Left ventricle myocardium inferior (tissue), 1 donor: ENCODE data around the gene NAPSA. TPM values are rescaled to one million over a fixed set of nuclear protein-coding genes. Genes with fewer than 3 reads are reported as not detected.

Experiments
- DNase-seq: peaks from one replicate; pipeline ENCODE4 v3.0.0-alpha.2; 2020
- H3K27ac ChIP-seq: fragments of 200-600 bp; replicated peaks from 2 replicates; pipeline ENCODE4 v1.8.0; 2021
- H3K27me3 ChIP-seq: fragments of 200-600 bp; 2 replicates; pipeline ENCODE4 v1.8.0; 2021; ENCODE audit warnings: low read depth
- H3K36me3 ChIP-seq: fragments of 200-600 bp; 2 replicates; pipeline ENCODE4 v1.8.0; 2021
- H3K4me1 ChIP-seq: fragments of 200-600 bp; 2 replicates; pipeline ENCODE4 v1.8.0; 2021
- H3K4me3 ChIP-seq: fragments of 200-600 bp; 2 replicates; pipeline ENCODE4 v1.8.0; 2021; ENCODE audit warnings: mild to moderate bottlenecking, moderate library complexity
- H3K9me3 ChIP-seq: fragments of 200-600 bp; replicated peaks from 2 replicates; pipeline ENCODE4 v1.8.0; 2021
- CTCF ChIP-seq: fragments of 200-600 bp; IDR thresholded peaks from 2 replicates; pipeline ENCODE4 v1.8.0; 2021; ENCODE audit warnings: antibody characterized with exemption, mild to moderate bottlenecking, borderline replicate concordance
- intact Hi-C: fragments of 100-400 bp; cut with micrococcal nuclease; formaldehyde crosslinking; loops from one replicate; pipeline ENCODE4 v1.11.0; 2022
- total RNA-seq: library from RNA; stranded (reverse); fragmentation: NEBNext Ultra II Directional; extraction: Animal tissue kit (Norgen Biotek cat#: 25700); gene quantifications from one replicate; pipeline ENCODE4 v1.2.1, GENCODE V29; 2021
- donor health status: DM: no; HTN: yes; CAD: no; lungs with severe emphysema.

NAPSA gene
- total RNA-seq, 1 donor from 2014 or later = 0.05 TPM

GRCh38 chr19:50378863-50379236 is 13.4 kb upstream of the NAPSA start:
- no peak for TF ChIP-seq CTCF
- H3K4me3 ChIP-seq = no peak overlapping the region
- H3K4me1 ChIP-seq = peaks cover 63% of the 10 kb centered on the region
- H3K27ac ChIP-seq = no peak overlapping the region
- intact Hi-C loops = no loop called here
- no peaks in the 10 kb centered on the region for H3K27me3 ChIP-seq
- DNase-seq = no peak
- peaks cover 53% of the 10 kb centered on the region for H3K36me3 ChIP-seq
- H3K9me3 ChIP-seq = no peaks in the 10 kb centered on the region

- H3K36me3 ChIP-seq = peaks cover 53% of the 10 kb centered on the region
- TF ChIP-seq CTCF = no peak
- no peaks in the 10 kb centered on the region for H3K9me3 ChIP-seq
- H3K4me3 ChIP-seq = no peak overlapping the region
- DNase-seq = no peak
- intact Hi-C loops = no loop called here
- H3K27ac ChIP-seq = no peak overlapping the region
- no peaks in the 10 kb centered on the region for H3K27me3 ChIP-seq
- peaks cover 64% of the 10 kb centered on the region for H3K4me1 ChIP-seq
Observed at GRCh38 chr19:50378169-50378862, 12.9 kb upstream of the NAPSA start.

DNA sequence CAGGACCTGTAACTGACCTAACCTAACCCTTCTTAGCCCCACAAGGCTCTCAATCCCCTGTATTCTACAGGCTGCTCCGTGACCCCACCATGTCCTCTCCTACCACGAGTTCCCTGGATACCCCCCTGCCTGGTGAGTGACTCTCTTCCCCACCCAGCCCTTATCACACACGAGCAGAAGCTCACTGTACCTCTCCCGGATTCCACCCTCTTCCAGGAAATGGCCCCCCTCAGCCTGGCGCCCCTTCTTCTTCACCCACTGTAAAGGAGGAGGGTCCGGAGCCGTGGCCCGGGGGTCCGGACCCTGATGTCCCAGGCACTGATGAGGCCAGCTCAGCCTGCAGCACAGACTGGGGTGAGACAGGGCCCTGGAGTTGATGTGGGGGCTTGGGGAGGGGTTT is 12.1 kb upstream of the NAPSA start:
- no peak for DNase-seq
- H3K4me3 ChIP-seq = peak overlapping the region; percentile 99
- no peak overlapping the region for H3K27ac ChIP-seq
- no peak for TF ChIP-seq CTCF
- H3K27me3 ChIP-seq = no peaks in the 10 kb centered on the region
- peaks cover 51% of the 10 kb centered on the region for H3K36me3 ChIP-seq
- peaks cover 64% of the 10 kb centered on the region for H3K4me1 ChIP-seq
- no peaks in the 10 kb centered on the region for H3K9me3 ChIP-seq
- intact Hi-C loops = no loop called here

DNA sequence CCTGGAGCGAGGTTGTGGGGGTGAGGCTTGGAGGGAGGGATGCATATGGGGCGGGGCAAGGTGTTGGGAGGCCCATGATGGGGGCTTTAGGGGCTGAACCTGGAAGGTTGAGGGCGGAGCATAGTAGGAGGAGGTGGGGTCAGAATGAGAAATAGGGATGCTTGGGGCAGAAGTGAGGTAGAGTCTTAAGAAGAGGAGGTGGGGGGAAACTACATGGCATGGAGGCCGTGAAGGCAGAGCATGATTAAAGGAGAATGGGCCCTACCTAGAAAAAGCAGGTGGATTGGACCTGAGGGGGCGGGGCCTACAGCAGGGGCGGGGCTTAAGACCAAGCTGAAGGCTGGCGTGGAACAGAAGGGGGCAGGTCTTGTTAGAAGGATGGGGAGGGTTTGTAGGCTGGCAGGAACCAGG is 11.6 kb upstream of the NAPSA start:
- H3K27me3 ChIP-seq = no peaks in the 10 kb centered on the region
- no peak for DNase-seq
- peaks cover 47% of the 10 kb centered on the region for H3K36me3 ChIP-seq
- H3K4me3 ChIP-seq = peak overlapping the region; percentile 99
- intact Hi-C loops = no loop called here
- H3K9me3 ChIP-seq = no peaks in the 10 kb centered on the region
- TF ChIP-seq CTCF = no peak
- peaks cover 64% of the 10 kb centered on the region for H3K4me1 ChIP-seq
- H3K27ac ChIP-seq = peak overlapping the region; percentile 99

DNA sequence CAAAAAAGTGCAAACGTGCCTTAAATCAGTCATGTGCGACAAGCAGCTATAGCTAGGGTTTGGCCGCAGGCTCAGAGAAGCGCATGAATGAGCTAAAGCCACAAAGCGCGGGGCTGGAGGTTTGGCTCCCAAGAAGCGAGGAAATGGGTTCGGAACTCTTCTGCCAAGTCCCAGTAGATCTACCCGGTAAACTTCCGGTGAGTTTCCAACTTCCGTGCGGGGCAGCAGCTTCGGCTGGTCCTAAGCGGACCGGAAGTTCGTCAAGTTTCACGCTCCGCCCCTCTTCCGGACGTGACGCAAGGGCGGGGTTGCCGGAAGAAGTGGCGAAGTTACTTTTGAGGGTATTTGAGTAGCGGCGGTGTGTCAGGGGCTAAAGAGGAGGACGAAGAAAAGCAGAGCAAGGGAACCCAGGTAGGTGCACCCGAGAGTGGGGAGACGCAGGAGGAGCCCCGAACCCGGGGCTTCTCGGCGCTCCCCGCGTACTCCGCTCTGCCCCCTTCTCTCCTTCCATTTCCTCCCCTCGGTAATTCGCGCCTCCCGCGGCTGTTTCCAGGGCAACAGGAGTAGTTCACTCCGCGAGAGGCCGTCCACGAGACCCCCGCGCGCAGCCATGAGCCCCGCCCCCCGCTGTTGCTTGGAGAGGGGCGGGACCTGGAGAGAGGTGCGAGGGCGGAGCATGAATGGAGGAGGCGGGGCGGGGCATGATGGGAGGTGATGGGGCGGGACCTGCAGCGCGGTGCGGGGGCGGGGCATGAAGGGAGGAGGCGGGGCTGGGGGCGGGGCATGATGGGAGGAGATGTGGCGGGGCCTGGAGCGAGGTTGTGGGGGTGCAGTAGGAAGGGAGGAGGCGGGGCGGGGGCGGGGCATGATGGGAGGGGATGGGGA is 11.0 kb upstream of the NAPSA start, which contains the start of gene NR1H2:
NR1H2 (plus strand) TSS at position 292 of the 885 bp plus-strand sequence. CDS start 1,149 bp downstream, outside the sequence.
- Histone ChIP-seq H3K27me3 (no peaks in the 10 kb centered on the region), H3K4me1 (peaks cover 64% of the 10 kb centered on the region), H3K9me3 (no peaks in the 10 kb centered on the region), H3K36me3 (peaks cover 40% of the 10 kb centered on the region), H3K27ac (peak within 1 kb of the TSS; percentile 99), H3K4me3 (peak within 1 kb of the TSS; percentile 99)
- intact Hi-C loops = no loop called here
- peak; percentile 94 for DNase-seq
- TF ChIP-seq CTCF = no peak
